Measurements from ENCODE around the gene UNC45B. TPM values are rescaled to one million over a fixed set of nuclear protein-coding genes. Genes with fewer than 3 reads are reported as not detected.

The UNC45B gene
- total RNA-seq, 1 donor from 2014 or later, result not detected

GRCh38 chr17:35163886-35164285 is 16.3 kb downstream of the UNC45B start:
- intact Hi-C loops (cut with DNase I), result no loop called here
- H3K4me1 ChIP-seq, result no peaks in the 10 kb centered on the region
- DNase-seq (ENCODE audit: extremely low spot score in 2 of 2), result no peak

GRCh38 chr17:35164716-35165115 is 17.1 kb downstream of the UNC45B start:
- intact Hi-C loops (cut with DNase I), result no loop called here
- TF ChIP-seq, protein P1, sequence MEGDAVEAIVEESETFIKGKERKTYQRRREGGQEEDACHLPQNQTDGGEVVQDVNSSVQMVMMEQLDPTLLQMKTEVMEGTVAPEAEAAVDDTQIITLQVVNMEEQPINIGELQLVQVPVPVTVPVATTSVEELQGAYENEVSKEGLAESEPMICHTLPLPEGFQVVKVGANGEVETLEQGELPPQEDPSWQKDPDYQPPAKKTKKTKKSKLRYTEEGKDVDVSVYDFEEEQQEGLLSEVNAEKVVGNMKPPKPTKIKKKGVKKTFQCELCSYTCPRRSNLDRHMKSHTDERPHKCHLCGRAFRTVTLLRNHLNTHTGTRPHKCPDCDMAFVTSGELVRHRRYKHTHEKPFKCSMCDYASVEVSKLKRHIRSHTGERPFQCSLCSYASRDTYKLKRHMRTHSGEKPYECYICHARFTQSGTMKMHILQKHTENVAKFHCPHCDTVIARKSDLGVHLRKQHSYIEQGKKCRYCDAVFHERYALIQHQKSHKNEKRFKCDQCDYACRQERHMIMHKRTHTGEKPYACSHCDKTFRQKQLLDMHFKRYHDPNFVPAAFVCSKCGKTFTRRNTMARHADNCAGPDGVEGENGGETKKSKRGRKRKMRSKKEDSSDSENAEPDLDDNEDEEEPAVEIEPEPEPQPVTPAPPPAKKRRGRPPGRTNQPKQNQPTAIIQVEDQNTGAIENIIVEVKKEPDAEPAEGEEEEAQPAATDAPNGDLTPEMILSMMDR (IDR thresholded peaks at IDR 0.05), result no peak
- TF ChIP-seq POLR2AphosphoS5 (IDR thresholded peaks at IDR 0.05; ENCODE audit: insufficient read depth in 1 of 2, low read depth in 1 of 2) (no peak), POLR2A (IDR thresholded peaks at IDR 0.05) (no peak)
- no peaks in the 10 kb centered on the region for H3K36me3 ChIP-seq
- no peak for DNase-seq (ENCODE audit: extremely low spot score in 2 of 2)
- H3K27me3 ChIP-seq, result no peaks in the 10 kb centered on the region
- H3K4me3 ChIP-seq, result no peak overlapping the region
- H3K27ac ChIP-seq, result no peak overlapping the region
- no peaks in the 10 kb centered on the region for H3K4me1 ChIP-seq
- no peaks in the 10 kb centered on the region for H3K9me3 ChIP-seq

More at GRCh38 chr17:35163886-35164285, 16.3 kb downstream of the UNC45B start:
- Histone ChIP-seq H3K27me3 (no peaks in the 10 kb centered on the region), H3K4me3 (no peak overlapping the region), H3K27ac (no peak overlapping the region), H3K9me3 (no peaks in the 10 kb centered on the region), H3K36me3 (no peaks in the 10 kb centered on the region)
- TF ChIP-seq, protein P1 (IDR thresholded peaks at IDR 0.05), result no peak
- TF ChIP-seq POLR2A (IDR thresholded peaks at IDR 0.05) (no peak), POLR2AphosphoS5 (IDR thresholded peaks at IDR 0.05; ENCODE audit: insufficient read depth in 1 of 2, low read depth in 1 of 2) (no peak)

DNA sequence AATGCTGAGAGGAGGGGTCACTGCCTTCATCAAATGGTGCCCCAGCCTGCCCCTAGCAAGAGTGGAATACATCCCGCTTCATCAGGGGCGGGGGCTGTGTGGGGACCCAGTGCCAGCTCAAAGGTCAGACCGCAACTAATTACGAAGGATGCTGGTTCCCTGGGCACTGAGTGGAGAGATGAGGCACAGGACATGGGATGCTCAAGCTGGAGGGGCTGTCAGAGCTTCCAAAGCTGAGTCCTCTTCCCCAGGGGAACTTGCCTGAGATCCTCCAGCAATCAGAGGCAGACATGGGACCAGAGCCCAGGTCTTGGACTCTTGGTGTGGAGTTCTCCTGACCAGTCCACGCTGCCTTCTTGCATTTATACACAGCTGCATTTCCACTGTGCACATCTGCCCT is 18.9 kb downstream of the UNC45B start:
- Histone ChIP-seq H3K36me3 (no peaks in the 10 kb centered on the region), H3K27ac (no peak overlapping the region), H3K4me3 (no peak overlapping the region), H3K4me1 (peaks cover 2% of the 10 kb centered on the region), H3K9me3 (no peaks in the 10 kb centered on the region), H3K27me3 (no peaks in the 10 kb centered on the region)
- TF ChIP-seq POLR2A (IDR thresholded peaks at IDR 0.05), result no peak
- TF ChIP-seq, protein P1 (IDR thresholded peaks at IDR 0.05), result no peak
- TF ChIP-seq POLR2AphosphoS5 (IDR thresholded peaks at IDR 0.05; ENCODE audit: insufficient read depth in 1 of 2, low read depth in 1 of 2), result no peak
- DNase-seq (ENCODE audit: extremely low spot score in 2 of 2), result no peak
- intact Hi-C loops (cut with DNase I), result no loop called here

- Histone ChIP-seq H3K4me3 (no peak overlapping the region), H3K9me3 (no peaks in the 10 kb centered on the region), H3K4me1 (peaks cover 7% of the 10 kb centered on the region), H3K36me3 (no peaks in the 10 kb centered on the region), H3K27me3 (no peaks in the 10 kb centered on the region), H3K27ac (no peak overlapping the region)
- DNase-seq (ENCODE audit: extremely low spot score in 2 of 2), result no peak
- intact Hi-C loops (cut with DNase I), result no loop called here
- TF ChIP-seq POLR2AphosphoS5 (IDR thresholded peaks at IDR 0.05; ENCODE audit: insufficient read depth in 1 of 2, low read depth in 1 of 2) (no peak), POLR2A (IDR thresholded peaks at IDR 0.05) (no peak)
- TF ChIP-seq, protein P1 (IDR thresholded peaks at IDR 0.05), result no peak
These were observed 19.4 kb downstream of the UNC45B start for GRCh38 chr17:35167046-35167445.

GRCh38 chr17:35167666-35168065 is 20.0 kb downstream of the UNC45B start:
- intact Hi-C loops (cut with DNase I), result no loop called here
- H3K27me3 ChIP-seq, result no peaks in the 10 kb centered on the region
- H3K9me3 ChIP-seq, result no peaks in the 10 kb centered on the region
- peaks cover 7% of the 10 kb centered on the region for H3K4me1 ChIP-seq
- no peaks in the 10 kb centered on the region for H3K36me3 ChIP-seq
- DNase-seq (ENCODE audit: extremely low spot score in 2 of 2), result no peak
- no peak overlapping the region for H3K4me3 ChIP-seq
- no peak overlapping the region for H3K27ac ChIP-seq
- TF ChIP-seq POLR2A (IDR thresholded peaks at IDR 0.05) (no peak), POLR2AphosphoS5 (IDR thresholded peaks at IDR 0.05; ENCODE audit: insufficient read depth in 1 of 2, low read depth in 1 of 2) (no peak)
- TF ChIP-seq, protein P1 (IDR thresholded peaks at IDR 0.05), result no peak
